NT2/D1 (cell line): ENCODE data around the gene SLC38A10.
"Not testable (repeated sequence)": the region's sequence is repeated elsewhere in the genome, so short reads cannot be mapped to it uniquely, and the experiment has no call there.

Experiments
- DNase-seq: peaks from one replicate; pipeline ENCODE4 v3.0.0-alpha.2; 2011; ENCODE audit warnings: low read depth, low spot score
- H3K27me3 ChIP-seq: 2 replicates; pipeline ENCODE4 v1.6.0; 2011; ENCODE audit warnings: mild to moderate bottlenecking; ENCODE audit not compliant: insufficient read length, insufficient read depth
- H3K36me3 ChIP-seq: 2 replicates; pipeline ENCODE4 v1.6.1; 2011; ENCODE audit warnings: mild to moderate bottlenecking, low read length, mixed read lengths; ENCODE audit not compliant: insufficient read depth, insufficient read length
- H3K4me1 ChIP-seq: 2 replicates; pipeline ENCODE4 v1.5.1; 2011; ENCODE audit not compliant: insufficient read depth, insufficient read length
- H3K4me3 ChIP-seq: 2 replicates; pipeline ENCODE4 v1.5.1; 2011; ENCODE audit warnings: low read depth; ENCODE audit not compliant: insufficient read length
- H3K9ac ChIP-seq: 2 replicates; pipeline ENCODE4 v1.6.0; 2011; ENCODE audit warnings: low read depth; ENCODE audit not compliant: insufficient read length
- H3K9me3 ChIP-seq: 2 replicates; pipeline ENCODE4 v1.5.1; 2011; ENCODE audit warnings: mild to moderate bottlenecking, low read length; ENCODE audit not compliant: insufficient read depth
- SUZ12 ChIP-seq: IDR thresholded peaks from 2 replicates; pipeline ENCODE4 v1.6.1; 2011; ENCODE audit not compliant: insufficient read length, insufficient read depth; ENCODE audit errors: extremely low read depth
- YY1 ChIP-seq: IDR thresholded peaks from 2 replicates; pipeline ENCODE4 v1.6.1; 2011; ENCODE audit not compliant: insufficient read length, insufficient read depth
- ZNF274 ChIP-seq: IDR thresholded peaks from 2 replicates; pipeline ENCODE4 v1.6.1; 2011; ENCODE audit warnings: mild to moderate bottlenecking, low read depth, low read length

Gene SLC38A10

GRCh38 chr17:81313776-81314397 is 18.8 kb upstream of the SLC38A10 start:
- TF ChIP-seq ZNF274: no peak
- no peak for TF ChIP-seq SUZ12
- TF ChIP-seq YY1: no peak
- Histone ChIP-seq H3K4me3 (no peak overlapping the region), H3K27me3 (peaks cover 6% of the 10 kb centered on the region), H3K9me3 (peaks cover 7% of the 10 kb centered on the region; the same call in 1 of the 2 replicates), H3K36me3 (no peaks in the 10 kb centered on the region), H3K4me1 (peaks cover 35% of the 10 kb centered on the region), H3K9ac (no peak overlapping the region)
- no peak for DNase-seq

GRCh38 chr17:81312624-81313325 is 17.7 kb upstream of the SLC38A10 start:
- Histone ChIP-seq H3K4me3 (no peak overlapping the region), H3K4me1 (peaks cover 32% of the 10 kb centered on the region), H3K27me3 (peaks cover 6% of the 10 kb centered on the region), H3K9ac (no peak overlapping the region), H3K9me3 (peaks cover 7% of the 10 kb centered on the region; the same call in 1 of the 2 replicates), H3K36me3 (no peaks in the 10 kb centered on the region)
- DNase-seq: no peak
- no peak for TF ChIP-seq ZNF274
- no peak for TF ChIP-seq SUZ12
- no peak for TF ChIP-seq YY1

GRCh38 chr17:81311946-81312345 is 16.8 kb upstream of the SLC38A10 start:
- Histone ChIP-seq H3K4me1 (peaks cover 31% of the 10 kb centered on the region), H3K9ac (no peak overlapping the region), H3K9me3 (peaks cover 7% of the 10 kb centered on the region; the same call in 1 of the 2 replicates), H3K36me3 (no peaks in the 10 kb centered on the region), H3K4me3 (no peak overlapping the region), H3K27me3 (peaks cover 6% of the 10 kb centered on the region)
- TF ChIP-seq ZNF274 (no peak), SUZ12 (no peak), YY1 (no peak)
- DNase-seq: no peak

DNA sequence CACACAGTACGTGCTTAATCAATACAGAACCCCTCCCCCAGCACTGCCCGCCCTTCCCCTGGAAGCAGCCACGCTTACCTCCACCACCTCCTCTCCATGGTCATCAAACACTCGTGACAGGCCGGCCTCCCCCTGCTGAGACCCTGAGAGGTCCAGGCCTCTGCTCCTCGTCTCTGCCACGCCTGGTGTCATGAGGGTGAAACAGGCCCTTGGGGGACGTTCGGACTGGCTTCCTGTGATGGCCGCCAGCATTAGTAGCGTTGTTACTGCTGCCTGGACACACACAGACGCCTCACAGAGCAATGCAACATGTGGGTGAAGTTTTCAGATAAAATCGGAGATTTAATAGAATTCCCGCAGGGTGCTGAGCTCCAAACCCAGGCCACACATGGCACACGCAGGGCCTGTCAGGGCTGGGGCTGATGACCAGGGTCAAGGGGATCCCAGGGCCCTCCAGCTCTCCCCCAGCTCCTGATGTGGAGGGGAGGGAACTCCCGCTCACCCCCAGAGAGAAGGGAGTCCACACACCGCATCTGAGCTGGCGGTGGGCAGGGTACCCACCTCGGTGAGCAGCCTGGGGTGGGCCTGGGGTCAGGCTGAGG is 15.9 kb upstream of the SLC38A10 start:
- H3K36me3 ChIP-seq: no peaks in the 10 kb centered on the region
- H3K9me3 ChIP-seq: peaks cover 7% of the 10 kb centered on the region; the same call in 1 of the 2 replicates
- H3K9ac ChIP-seq: peak overlapping the region; percentile 10
- DNase-seq: no peak
- no peak overlapping the region for H3K4me3 ChIP-seq
- TF ChIP-seq YY1 (no peak), ZNF274 (no peak), SUZ12 (no peak)
- H3K4me1 ChIP-seq: peaks cover 32% of the 10 kb centered on the region
- peaks cover 6% of the 10 kb centered on the region for H3K27me3 ChIP-seq

DNA sequence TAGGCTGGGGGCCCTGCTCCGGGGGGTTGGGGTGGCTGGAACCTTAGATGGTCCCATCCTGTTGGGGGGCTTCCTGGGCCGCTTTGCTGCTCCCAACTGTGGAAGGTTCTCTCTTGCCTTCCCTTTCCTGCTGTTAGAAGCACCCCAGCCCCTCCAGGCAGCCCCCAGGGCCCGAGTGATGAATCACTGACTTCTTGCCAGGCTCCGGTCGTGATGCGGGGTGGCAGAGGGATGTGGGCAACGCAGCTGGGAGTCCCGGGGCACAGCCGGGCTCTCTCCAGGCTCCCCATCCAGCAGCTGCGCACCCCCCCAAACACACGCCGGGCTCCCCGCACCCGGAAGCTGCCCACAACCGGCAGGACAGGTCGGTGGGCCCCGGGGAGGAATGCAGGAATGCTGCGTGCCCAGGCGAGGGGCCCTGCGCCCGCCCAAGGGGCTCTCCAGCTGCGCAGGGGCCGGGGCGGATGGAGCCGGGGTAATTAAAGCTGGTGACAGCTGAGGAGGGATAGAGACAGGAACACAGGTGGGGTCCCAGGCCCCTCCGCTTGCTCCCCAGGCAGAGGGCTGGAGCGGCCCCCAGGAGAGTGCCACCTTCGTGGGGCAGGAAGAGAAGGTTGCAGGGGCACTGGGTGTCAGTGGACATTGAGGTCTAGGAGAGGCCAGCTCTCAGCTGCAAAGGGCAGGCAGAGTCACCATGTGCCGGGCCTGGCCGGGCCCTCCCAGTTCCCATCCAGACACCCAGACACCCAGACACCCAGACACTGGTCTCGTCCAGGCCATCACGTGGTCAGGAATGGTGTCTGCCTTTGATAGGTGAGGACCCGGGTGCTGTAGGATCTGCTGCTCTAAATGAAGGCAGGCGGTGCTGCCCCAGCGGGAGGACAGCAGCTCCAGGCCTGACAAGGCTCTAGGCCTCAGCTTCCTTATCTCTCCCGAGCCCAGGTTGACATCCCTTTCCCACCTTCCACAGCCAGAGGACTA is 15.0 kb upstream of the SLC38A10 start:
- Histone ChIP-seq H3K4me3 (no peak overlapping the region), H3K9ac (peak overlapping the region; percentile 63), H3K27me3 (peaks cover 6% of the 10 kb centered on the region), H3K9me3 (peaks cover 7% of the 10 kb centered on the region; the same call in 1 of the 2 replicates), H3K4me1 (peaks cover 32% of the 10 kb centered on the region), H3K36me3 (no peaks in the 10 kb centered on the region)
- no peak for DNase-seq
- no peak for TF ChIP-seq YY1
- no peak for TF ChIP-seq SUZ12
- TF ChIP-seq ZNF274: no peak

GRCh38 chr17:81309140-81309858 is 14.2 kb upstream of the SLC38A10 start:
- peaks cover 6% of the 10 kb centered on the region for H3K27me3 ChIP-seq
- no peak overlapping the region for H3K4me3 ChIP-seq
- peak overlapping the region; percentile 63 for H3K9ac ChIP-seq
- H3K36me3 ChIP-seq: no peaks in the 10 kb centered on the region
- DNase-seq: no peak
- TF ChIP-seq ZNF274 (no peak), SUZ12 (no peak), YY1 (no peak)
- H3K4me1 ChIP-seq: peaks cover 25% of the 10 kb centered on the region
- H3K9me3 ChIP-seq: peaks cover 7% of the 10 kb centered on the region; the same call in 1 of the 2 replicates

DNA sequence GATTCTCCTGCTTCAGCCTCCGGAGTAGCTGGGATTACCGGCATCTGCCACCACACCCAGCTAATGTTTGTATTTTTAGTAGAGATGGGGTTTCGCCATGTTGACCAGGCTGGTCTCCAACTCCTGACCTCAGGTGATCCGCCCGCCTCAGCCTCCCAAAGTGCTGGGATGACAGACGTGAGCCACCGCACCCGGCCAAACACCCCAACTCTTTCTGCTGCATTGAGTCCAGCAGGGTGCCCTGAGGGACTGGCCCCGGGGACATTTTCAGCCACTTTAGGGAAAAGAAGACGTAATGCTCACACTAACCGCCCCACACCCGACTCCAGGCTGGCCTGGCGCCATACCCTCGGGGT is 13.7 kb upstream of the SLC38A10 start:
- H3K4me3 ChIP-seq: not testable (repeated sequence)
- peaks cover 25% of the 10 kb centered on the region for H3K4me1 ChIP-seq

More for the DNA sequence above, 13.7 kb upstream of the SLC38A10 start:
- not testable (repeated sequence) for H3K27me3 ChIP-seq, H3K9ac ChIP-seq, H3K9me3 ChIP-seq, H3K36me3 ChIP-seq, DNase-seq
